GM19468 (cell line): ENCODE results near the gene ZNF445.
"Not testable (repeated sequence)": the region's sequence is repeated elsewhere in the genome, so short reads cannot be mapped to it uniquely, and the experiment has no call there.

Experiments
- ATAC-seq: cut with Tn5 transposase; IDR thresholded peaks from one replicate; pipeline ENCODE4 v1.9.1; 2021; ENCODE audit warnings: mild to moderate bottlenecking, moderate library complexity, moderate number of reproducible peaks; ENCODE audit not compliant: unreplicated experiment; ENCODE audit errors: extremely low read depth

The ZNF445 gene

GRCh38 chr3:44439499-44440295 lies 37.8 kb downstream of the ZNF445 start:
- peak; percentile 89 for ATAC-seq

DNA sequence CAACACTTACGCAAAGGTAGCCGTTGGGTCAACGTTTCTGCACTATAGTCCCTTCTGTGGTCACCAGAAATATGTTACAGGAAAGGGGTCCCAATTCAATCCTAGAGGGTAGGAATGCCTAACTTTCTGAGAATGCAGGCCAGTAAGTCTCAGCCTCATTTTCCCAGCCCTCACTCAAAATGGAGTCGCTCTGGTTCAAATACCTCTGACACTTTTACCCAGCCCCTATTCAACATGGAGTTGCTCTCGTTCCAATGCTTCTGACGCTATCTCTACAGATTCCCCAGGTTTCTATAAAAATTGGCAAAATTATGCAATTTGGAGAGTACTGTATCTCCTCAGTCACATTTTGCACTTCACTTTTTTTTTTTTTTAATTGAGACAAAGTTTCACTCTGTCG lies 39.7 kb downstream of the ZNF445 start:
- no peak for ATAC-seq

GRCh38 chr3:44436181-44436580 lies 41.3 kb downstream of the ZNF445 start:
- no peak for ATAC-seq

- ATAC-seq: no peak
Observed at GRCh38 chr3:44434834-44435510, 42.5 kb downstream of the ZNF445 start.

DNA sequence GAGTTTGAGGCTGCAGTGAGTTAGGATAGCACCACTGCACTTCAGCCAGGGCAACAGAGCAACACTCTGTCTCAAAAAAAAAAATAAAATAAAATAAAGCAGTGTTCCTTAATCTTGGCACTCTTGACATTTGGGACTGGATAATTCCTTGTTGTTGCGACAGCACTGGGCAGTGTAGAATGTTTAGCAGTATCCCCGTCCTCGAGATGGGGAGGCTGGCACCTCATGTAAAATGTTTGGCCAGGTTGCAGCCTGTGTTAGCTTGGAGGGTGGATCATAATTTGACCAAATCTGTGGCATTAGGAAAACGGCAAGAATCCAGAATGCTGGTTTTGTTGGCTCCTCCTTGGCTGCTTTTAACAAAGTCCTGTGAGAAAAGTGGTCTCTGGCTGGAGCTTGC lies 47.0 kb downstream of the ZNF445 start:
- no peak for ATAC-seq

DNA sequence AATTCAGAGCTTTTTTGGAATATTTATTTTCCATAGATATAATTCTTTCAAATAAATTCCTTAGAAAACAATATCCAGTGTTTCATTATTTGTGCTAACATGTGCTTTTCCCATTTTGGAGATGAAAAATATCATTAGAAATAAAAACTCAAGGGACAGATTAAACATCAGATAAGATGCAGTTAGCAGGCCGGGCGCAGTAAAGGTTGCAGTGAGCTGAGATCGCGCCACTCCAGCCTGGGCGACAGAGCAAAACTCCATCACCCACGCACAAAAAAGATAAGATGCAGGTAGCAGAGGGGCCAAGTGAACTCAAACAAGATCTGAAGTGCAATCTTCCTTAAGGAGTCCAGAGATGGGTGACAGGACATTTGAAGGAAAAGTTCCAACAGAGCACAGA lies 48.0 kb downstream of the ZNF445 start:
- ATAC-seq: no peak

GRCh38 chr3:44428910-44429309 lies 48.6 kb downstream of the ZNF445 start:
- ATAC-seq: no peak

- no peak for ATAC-seq
Observed at GRCh38 chr3:44427683-44428082, 49.8 kb downstream of the ZNF445 start.

DNA sequence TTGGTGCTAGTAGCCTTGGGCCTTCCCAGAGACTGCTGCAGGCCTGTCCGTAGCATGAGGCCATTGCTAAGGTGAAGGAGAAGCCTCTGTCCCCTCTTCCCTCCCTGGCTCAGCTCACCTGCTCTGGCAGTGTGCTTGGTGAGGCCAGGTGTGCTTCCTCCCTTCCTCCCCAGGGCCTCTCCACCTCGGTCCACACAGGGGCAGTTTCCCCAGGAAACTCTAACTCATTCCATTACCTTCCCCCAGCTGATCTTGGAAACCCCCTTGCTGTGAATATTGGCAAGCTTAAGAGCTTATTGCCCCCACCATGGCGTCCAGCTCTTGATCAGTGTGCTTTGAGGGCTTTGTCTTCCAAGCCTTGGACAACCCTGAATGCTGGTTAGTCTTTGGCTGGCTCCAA lies 52.7 kb downstream of the ZNF445 start:
- ATAC-seq: no peak

DNA sequence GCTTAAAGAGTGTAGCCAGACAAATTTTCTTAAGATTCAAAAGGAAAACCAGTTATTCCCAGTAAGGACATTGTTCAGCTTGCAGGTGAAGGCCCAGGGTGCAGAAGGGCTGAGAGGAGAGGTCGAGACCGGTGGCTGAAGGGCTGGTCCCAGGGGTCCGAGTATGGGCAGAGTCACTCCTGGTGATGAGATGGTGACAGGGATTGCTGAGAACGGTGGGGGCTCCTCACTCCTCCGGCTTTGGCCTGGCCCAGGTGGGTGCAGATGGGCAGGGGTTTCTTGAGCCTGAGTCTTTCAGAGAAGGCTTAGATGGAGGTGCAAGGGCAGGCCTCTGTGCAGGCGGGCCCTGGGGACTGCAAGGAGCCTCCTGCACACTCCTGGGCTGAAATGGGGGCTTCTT lies 56.2 kb downstream of the ZNF445 start:
- no peak for ATAC-seq

DNA sequence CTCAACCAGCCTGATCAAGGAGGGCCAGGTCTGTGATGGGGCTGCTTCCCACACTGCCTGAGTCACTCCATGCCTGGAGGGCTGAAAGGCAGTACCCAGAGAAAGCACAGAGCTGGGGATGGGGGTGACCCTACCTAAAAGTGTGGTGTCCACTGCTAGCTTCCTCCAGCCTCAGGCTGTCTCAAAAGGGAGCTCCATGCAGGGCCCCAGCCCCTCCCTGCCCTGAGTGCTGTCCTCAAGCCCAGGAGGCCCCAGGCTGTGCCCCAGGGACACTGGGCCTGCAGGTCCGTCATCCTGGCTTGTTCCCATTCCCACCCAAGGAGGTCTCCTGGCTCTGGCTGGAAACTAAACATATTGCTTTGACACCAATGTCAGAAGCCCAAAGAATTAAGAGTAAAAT lies 56.8 kb downstream of the ZNF445 start:
- ATAC-seq: no peak

GRCh38 chr3:44419923-44420650 lies 57.4 kb downstream of the ZNF445 start:
- ATAC-seq: no peak

DNA sequence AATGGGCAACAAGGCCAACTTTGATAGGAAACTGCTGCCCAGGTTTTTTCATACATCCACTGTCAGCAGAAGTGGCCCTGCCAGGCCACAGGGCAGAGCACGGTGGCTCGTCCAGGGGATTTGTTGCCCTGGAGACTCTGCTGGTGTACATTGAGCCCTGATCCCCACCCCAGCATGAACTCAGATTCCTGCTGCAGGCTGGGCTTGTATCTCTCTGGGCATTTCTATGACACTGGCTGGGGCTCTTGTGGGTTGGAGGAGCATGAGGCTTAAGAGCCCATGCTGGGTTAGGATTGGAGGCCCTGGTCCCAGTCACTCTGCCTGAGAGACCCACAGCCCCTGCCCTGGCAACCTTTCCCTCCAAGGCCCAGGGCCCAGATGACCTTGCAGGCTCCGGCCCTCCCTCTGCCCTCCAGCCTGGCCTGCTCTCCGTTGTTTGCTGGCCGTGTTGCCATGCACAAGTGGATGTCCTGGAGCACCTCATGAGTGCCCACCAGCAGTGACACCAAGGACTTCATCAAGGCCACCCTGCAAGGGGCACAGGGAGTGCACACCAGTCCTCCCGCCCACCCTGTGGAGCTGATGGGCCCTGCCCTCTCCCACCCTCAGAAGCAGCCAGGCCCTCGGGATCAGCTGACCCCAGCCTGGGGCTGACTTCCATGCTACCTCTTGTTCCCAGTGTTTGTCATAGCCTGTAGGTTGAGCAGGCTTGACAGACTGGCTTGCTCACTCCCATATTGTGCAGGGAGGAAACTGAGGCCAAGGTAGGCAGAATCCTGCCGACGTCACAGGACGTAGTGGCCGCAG lies 58.2 kb downstream of the ZNF445 start:
- no peak for ATAC-seq

- no peak for ATAC-seq
Observed at GRCh38 chr3:44418549-44418948, 58.9 kb downstream of the ZNF445 start.

GRCh38 chr3:44418118-44418517 lies 59.4 kb downstream of the ZNF445 start:
- not testable (repeated sequence) for ATAC-seq

DNA sequence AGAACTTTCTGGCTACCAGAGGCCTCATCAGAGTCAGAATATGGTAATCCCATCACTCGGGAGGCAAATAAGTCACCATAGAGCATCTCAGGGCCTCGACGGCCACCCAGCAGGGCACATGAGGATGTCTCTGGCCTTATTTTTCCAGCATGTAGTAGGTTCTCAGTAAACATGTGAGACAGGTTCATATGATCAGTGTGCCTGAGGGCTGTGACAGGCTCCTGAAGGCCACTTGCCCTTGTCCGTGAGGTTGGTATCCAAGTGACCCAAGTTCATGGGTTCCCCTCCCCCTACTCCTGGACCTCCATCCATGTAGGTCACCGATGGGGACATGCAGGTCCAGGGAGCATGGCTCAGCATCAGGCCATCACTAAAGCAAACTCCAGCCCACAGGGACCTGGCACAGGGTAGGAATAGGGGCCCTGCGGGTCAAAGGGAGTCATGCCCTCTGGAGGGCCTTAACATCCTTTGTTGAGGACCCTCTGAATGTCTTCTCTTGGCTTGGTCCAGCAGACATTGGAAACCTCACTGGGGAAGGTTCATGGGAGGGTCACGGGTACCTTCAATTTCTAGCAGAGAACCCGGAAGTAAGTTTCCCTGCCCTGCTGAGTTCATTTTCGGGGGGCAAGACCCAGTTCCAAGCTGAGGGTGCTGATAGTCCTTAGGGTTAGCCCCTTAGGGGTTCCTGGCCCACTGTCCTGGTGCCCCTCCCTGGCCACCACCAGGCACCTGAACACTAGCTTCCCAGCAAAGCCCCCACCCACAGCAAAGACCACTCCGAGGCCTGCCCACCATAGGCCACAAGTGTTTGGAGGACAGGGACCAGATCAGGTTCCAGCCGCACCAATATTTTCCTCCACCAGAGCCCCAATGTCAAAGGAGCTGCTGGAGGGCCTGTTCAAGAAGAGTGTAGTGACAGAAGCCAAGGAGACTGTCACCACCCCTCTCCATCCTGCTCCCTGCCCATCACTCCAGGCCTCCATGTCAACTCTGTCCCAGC lies 61.1 kb downstream of the ZNF445 start:
- ATAC-seq: no peak

DNA sequence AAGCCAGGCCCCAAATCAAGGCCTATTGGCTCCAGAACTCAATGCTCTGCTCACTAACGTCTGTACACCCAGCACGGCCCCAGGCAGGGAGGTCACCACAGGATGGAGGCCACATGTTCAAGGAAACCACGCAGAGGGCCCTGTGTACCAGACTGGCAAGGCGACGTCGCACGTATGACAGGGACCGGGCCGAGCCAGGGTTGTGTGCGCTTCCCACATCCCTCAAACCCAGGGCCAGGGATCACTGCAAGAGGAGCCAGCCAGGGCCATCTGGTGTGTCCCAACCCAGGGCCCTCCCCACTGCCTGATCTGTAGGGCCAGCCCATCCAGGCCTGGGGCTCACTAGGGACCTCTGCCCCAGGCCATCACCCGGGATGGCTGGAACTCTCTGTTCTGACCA lies 62.0 kb downstream of the ZNF445 start:
- ATAC-seq: no peak

DNA sequence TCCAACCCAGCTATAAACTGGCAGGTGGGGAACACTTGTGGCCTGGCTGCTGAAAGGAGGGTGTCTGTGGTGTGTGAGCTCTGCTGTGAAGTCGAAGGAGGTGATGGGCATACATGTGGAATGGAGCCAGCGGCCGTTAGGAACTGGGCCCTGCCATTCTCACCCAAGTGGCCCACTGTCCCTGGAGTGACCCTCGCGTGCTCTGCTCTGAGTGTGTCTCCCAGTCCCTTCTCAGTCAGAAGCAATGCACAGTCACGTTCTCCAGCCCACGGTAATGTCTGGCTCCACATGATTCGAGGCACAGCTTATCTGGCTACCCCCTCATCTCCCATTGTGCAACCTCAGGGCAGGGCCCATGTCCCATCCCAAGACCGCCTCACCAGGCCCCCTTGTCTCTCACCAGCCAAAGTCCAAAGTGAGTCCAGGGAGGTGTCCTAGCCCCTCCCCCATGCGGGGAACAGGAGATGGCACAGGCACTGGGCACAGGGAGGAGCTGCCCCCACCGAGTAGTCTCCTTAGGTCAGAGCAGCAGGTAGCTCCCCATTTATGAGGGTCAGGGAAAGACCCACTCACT lies 62.9 kb downstream of the ZNF445 start:
- ATAC-seq: no peak

- no peak for ATAC-seq
Observed at GRCh38 chr3:44412365-44412764, 65.1 kb downstream of the ZNF445 start.
